ENCODE results near the gene AATF.

The AATF gene

DNA sequence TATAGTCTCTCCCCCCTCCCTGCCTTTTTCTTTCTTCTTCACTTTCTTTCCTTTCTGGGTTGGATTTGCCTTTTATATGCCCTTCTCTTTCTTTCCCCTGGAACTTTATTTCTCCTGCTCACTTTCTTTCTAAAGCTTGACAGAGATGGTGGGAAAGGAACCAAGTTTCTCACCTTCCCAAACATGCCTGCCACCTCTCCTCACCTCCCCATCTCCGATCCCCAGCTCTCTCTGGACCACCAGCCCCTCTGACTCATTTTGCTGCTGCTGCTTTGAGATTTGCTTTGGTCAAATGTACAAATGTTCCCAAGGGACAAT, 18.2 kb upstream of the AATF start:
- DNase-seq (ENCODE audit: low read depth): no peak

DNA sequence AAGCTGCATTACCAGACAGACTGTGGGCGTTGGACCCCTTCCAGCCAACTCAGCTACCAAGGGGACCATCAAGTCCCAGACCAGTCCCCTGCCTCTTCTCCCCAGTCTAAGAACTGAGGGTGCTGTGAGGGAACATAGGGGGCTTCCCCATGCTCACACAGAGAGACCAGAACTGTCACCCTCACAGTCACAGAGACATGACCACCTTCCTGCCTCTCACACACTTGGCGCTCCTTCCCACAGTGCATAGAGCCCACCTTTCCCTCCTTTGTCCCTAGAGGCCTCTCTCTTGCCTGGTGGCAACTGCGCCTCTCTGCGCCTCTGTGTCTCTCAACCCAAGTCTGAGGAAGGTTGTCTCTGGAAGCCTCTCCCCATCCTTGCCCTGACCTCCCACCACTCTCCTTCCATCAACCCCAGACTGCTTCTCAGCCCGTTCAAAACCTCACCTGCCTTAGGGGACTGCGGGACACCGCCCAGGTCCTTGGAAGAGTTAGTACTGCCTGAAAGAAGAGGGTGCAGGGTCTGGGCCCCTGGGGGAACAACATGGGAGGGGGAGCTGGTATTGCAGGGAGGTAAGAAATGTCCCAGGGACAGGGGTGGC, 17.6 kb upstream of the AATF start:
- DNase-seq (ENCODE audit: low read depth): no peak

GRCh38 chr17:36931697-36932382, 16.9 kb upstream of the AATF start:
- DNase-seq (ENCODE audit: low read depth): no peak

- no peak for DNase-seq (ENCODE audit: low read depth)
These were observed 16.4 kb upstream of the AATF start for GRCh38 chr17:36932383-36932693.

GRCh38 chr17:36932694-36933511, 15.9 kb upstream of the AATF start:
- no peak for DNase-seq (ENCODE audit: low read depth)

DNA sequence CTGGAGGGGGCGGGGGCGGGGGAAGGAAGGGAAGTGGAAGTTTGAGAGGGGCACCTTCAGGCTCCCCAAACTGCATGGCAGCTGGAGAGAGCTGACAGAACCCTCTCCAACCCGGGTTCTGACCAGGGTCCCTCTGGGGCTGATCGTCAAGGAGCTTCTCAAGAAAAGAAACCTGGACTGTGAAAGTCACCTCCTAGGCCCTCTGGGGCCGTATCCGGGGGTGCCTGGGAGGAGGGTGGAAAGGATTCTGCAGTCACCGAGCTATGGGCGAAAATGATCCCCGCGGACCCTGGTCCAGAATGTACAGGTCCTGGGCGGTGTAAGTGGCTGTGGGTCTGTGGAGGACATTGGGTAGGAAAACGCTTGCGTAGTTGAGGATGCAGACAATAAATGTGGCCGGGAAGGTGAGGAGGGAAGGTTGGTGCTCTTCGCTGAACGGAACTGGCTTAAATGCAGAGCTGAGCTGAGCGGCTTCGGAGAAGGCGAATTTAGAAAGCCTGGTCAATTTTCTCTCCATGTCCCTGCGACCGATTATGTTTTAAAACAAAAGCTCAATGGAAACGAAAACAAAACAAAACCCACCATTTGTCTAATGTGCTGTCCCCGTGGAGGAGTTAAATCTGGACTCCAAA, 15.1 kb upstream of the AATF start:
- no peak for DNase-seq (ENCODE audit: low read depth)

- no peak for DNase-seq (ENCODE audit: low read depth)
These were observed 14.5 kb upstream of the AATF start for GRCh38 chr17:36934144-36934691.

DNA sequence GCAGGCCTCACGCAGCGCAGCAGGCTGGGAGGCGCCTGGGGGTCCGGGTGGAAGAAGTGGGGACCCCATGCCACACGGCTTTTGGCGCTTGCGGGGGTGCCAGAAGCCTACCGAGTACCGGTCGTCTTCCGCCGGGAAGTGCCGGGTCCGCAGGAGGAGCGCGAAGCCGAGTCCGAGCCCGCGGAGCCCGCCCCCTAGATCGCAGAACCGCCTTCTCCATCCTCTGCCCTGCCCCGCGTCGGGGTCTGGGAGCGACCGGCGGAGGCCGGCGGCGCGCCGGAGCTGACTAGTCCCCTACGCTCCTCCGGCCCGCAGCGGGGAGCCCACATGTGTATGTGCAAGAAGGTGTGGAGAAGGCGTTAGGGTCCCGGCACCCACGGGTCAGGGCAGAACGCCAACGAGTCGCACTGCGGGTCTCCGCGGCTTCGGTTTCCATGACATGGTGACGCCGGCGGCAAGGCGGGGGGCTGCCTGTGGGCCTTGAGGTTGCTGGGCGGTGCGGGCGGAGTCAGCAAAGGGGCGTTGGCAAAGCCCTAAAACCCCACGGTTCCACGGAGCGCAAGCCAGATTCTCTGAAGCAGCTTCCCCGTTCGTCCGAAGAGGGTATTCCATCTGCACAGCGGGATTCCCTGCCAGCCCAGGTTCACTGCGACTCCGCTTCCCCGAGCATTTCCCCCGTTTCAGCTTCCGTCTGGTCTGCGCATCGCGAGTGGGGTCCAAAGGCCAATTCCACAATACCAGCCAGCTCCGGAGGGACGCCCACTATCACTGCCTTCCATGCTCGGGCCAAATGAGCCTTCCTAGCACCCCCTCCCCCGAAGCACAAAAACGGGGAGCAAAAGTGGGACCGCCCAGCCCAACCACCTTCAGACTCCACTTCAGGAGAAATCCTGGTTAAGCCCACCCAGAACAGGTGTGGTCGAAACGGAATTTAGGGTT, 13.8 kb upstream of the AATF start:
- DNase-seq (ENCODE audit: low read depth): no peak

DNA sequence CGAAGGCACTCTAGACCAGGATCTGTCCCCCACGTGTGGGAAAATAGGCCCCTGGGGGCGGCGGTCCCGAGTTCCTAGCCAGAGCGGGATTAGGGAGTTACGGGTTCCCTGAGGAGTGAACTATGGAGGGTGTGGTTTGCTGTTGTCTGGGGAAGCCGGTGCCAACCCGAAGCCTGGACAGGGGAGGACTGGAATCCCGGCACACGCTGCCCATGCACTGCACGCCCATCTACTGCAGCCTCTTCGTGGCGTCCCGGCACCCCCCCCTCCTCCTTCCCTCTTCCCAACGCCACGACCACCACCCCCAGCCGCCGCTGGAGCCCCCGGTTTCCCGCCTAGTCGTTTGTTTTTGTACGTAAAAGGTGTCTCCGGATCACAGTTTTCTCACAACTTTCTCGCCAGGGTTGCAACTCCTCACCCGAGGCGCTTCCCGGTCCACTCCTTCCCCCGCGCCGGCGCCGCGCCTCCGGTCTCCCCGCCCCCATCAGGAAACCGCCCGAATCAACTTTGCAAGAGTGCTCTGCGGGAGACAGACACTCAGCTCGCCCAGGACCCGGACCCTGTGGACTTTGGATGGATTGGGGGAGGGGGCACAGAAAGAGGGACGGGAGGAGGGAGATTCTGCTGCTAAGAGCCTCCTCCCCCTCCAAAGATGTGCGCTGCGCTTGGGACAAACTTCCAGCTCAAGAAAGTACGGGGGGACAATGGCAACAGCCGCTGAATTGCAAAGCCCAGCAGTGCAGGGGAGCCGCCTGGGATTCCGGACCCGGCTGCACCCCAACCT, 12.9 kb upstream of the AATF start:
- DNase-seq (ENCODE audit: low read depth): no peak

- no peak for DNase-seq (ENCODE audit: low read depth)
These were observed 12.2 kb upstream of the AATF start for GRCh38 chr17:36936455-36937000.

DNA sequence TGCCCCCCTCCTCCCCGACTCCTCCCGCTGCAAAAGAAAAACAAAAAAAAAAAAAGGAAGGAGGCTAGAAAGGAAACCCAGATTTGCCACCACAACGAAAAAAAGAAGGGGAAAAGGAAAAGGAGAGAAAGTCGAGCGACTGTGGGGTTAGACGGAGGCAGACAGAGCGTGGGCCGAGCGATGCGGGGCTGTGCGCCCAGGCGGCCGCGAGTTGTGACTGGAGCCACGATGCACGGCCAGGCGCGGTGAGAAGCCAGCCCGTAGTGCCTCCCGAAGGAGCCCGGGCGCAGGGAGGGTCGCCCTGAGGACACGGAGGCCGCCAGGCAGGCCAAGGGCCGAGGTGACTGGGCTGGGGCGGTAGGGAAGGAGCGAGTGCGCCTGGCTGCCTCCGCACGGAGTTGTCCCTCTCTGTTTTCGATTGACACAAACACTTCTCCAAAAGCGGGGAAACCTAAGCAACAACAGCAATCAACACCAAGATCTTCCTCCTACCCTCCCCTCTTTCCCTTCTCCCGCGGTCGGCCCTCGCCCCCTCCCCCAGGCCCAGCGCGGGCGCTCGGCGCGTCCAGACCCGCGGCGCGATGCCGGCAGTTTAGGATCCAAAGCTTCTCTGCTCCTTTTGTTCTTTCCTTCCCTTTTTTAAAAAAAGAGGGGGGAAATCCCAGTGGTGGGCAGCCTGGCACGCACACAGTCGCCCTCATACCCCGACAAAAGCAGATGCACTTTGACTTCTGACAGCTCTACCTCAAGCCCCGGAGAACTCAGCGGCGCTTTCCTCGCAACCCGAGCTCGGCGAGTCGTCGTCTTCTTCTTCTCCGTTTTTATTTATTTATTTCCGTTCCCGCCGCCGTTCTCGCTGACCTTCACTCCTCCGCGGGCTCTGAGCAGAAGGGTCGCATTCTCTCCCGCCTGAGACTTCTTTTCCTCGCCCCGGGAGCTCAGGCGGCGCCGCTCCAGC, 11.5 kb upstream of the AATF start, which contains the start of gene LHX1:
Gene LHX1 (plus strand): TSS at position 475 of the 958 bp plus-strand sequence. CDS start 723 bp downstream, outside the sequence.
- DNase-seq (ENCODE audit: low read depth): no peak

DNA sequence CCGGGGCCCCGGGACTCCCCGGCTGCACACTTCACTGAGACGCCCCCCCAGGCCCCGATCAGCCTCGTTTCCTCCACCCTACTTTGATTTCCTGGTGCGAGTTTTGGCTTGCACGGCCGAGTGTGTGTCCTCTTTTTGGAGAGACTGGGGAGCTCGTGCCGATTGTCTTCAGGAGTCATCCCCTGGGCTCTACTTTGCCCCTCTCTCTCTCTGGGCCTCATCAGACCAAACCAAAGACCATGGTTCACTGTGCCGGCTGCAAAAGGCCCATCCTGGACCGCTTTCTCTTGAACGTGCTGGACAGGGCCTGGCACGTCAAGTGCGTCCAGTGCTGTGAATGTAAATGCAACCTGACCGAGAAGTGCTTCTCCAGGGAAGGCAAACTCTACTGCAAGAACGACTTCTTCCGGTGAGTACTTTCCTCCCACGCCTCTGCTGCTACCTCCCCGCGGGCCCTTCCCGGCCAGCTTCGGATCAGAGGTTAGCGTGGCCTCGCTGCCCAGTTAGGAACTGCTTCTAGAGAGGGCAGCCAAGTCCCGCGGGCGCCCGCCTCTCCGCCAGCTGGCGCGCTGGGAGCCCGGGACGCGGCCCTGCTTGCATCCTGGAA, 10.7 kb upstream of the AATF start:
- no peak for DNase-seq (ENCODE audit: low read depth)

DNA sequence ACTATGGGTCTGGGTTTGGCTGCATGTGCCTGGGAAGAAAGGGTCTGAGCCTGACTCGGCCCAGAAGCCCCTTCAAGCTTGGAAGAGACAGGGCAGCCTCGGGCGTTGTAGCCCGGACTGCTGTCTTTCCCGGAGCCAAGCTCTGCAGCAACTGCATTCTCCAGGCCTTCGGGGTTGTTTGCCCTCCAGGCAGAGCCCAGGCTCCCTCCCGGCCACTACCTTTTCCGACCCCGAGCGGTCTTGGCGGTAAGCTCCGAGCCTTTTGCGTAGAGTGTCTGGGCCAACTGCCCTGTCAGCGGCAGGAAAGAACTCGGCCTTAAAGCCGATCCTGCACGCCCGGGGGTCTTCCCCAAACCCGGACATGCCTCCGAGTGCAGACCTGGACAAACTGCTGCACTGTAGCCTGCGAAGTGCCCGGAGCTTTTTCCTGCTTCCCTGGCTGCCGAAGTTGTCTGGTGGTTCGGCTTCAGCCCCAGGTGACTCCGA, 10.1 kb upstream of the AATF start:
- DNase-seq (ENCODE audit: low read depth): no peak

GRCh38 chr17:36939052-36939801, 9.5 kb upstream of the AATF start:
- no peak for DNase-seq (ENCODE audit: low read depth)

DNA sequence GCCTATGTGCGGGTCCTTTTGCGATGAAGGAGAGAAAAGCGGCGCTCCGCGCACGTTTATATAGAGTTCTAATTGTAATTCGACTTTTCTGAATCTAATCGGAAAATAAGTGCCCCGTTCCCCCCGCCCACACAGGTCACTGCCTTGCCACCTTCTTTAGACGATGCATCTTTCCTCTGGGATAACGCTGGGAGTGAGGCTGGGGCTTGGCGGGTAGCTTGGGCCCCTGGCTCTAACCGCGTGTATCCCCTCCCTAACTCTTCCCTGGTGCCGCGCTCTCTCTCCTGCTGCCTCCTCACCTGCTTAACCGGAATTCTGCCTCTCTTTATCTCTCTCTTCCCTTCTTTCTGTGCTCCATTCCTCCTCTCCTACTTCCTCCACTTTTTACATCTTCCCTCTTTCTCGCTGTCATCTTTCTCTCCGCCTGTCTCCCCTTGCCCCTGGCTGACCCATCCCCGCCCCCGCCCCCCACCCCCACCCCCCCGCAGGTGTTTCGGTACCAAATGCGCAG, 8.9 kb upstream of the AATF start:
- no peak for DNase-seq (ENCODE audit: low read depth)

DNA sequence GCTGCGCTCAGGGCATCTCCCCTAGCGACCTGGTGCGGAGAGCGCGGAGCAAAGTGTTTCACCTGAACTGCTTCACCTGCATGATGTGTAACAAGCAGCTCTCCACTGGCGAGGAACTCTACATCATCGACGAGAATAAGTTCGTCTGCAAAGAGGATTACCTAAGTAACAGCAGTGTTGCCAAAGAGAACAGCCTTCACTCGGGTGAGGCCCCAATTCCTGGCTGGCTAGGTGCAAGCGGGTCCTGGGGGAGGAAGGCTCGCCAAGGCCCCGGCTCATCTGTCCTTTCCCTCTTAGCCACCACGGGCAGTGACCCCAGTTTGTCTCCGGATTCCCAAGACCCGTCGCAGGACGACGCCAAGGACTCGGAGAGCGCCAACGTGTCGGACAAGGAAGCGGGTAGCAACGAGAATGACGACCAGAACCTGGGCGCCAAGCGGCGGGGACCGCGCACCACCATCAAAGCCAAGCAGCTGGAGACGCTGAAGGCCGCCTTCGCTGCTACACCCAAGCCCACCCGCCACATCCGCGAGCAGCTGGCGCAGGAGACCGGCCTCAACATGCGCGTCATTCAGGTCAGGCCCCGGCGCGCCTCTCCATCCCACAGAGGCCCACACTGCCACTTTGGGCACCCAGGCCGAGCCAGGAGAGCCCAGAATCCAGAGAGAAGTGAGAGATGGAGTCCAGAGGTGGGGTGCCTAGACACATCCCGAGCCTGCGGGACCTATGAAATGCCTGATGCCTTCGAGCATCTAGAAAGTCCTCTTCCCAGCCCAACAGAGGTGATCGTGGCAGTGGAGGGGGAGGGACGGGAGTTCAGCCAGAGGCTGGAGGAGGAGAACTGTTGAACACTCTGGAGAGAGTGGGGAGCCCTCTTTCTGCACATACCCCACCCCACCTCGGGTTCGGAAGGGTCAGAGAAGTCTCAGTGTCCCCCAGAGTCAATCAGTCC, 8.2 kb upstream of the AATF start:
- no peak for DNase-seq (ENCODE audit: low read depth)

Measured in fibroblast of the conjunctiva (primary cell).